ENCODE measurements around the gene PHEX.

The PHEX gene

GRCh38 chrX:22032084-22032483, at the start of gene PHEX:
PHEX (plus strand) TSS chrX:22032325; CDS start chrX:22033006, 681 bp downstream.
- peaks cover 5% of the 10 kb centered on the region for H3K27me3 Mint-ChIP-seq (ENCODE audit: low read depth, poor library complexity)
- H3K27ac Mint-ChIP-seq: peak within 1 kb of the TSS; percentile 38
- H3K36me3 Mint-ChIP-seq (ENCODE audit: low read depth): no peaks in the 10 kb centered on the region
- TF ChIP-seq CTCF (IDR thresholded peaks at IDR 0.05): no peak
- H3K4me3 Mint-ChIP-seq: no peak within 1 kb of the TSS
- peaks cover 15% of the 10 kb centered on the region for H3K9me3 Mint-ChIP-seq
- peaks cover 10% of the 10 kb centered on the region for H3K4me1 Mint-ChIP-seq
- DNase-seq: no peak

- Mint-ChIP-seq H3K9me3 (no peaks in the 10 kb centered on the region), H3K4me1 (no peaks in the 10 kb centered on the region), H3K27me3 (ENCODE audit: low read depth, poor library complexity) (no peaks in the 10 kb centered on the region), H3K27ac (peak overlapping the region; percentile 10), H3K36me3 (ENCODE audit: low read depth) (peaks cover 56% of the 10 kb centered on the region), H3K4me3 (no peak overlapping the region)
- peak; percentile 74 for DNase-seq
- peak; percentile 95 for TF ChIP-seq CTCF (IDR thresholded peaks at IDR 0.05)
These were observed 46.8 kb upstream of the PHEX start for GRCh38 chrX:21985332-21985777.

- no peaks in the 10 kb centered on the region for H3K4me1 Mint-ChIP-seq
- TF ChIP-seq CTCF (IDR thresholded peaks at IDR 0.05): no peak
- H3K36me3 Mint-ChIP-seq (ENCODE audit: low read depth): peaks cover 57% of the 10 kb centered on the region
- H3K27me3 Mint-ChIP-seq (ENCODE audit: low read depth, poor library complexity): no peaks in the 10 kb centered on the region
- no peak overlapping the region for H3K27ac Mint-ChIP-seq
- no peak for DNase-seq
- no peaks in the 10 kb centered on the region for H3K9me3 Mint-ChIP-seq
- no peak overlapping the region for H3K4me3 Mint-ChIP-seq
These were observed 45.5 kb upstream of the PHEX start for GRCh38 chrX:21986596-21986995.

- Mint-ChIP-seq H3K9me3 (no peaks in the 10 kb centered on the region), H3K36me3 (ENCODE audit: low read depth) (peaks cover 78% of the 10 kb centered on the region), H3K4me1 (no peaks in the 10 kb centered on the region), H3K4me3 (no peak overlapping the region), H3K27me3 (ENCODE audit: low read depth, poor library complexity) (no peaks in the 10 kb centered on the region), H3K27ac (no peak overlapping the region)
- no peak for TF ChIP-seq CTCF (IDR thresholded peaks at IDR 0.05)
- DNase-seq: no peak
These were observed 42.7 kb upstream of the PHEX start for GRCh38 chrX:21989384-21989783.

GRCh38 chrX:21990832-21991231, 41.3 kb upstream of the PHEX start:
- H3K27me3 Mint-ChIP-seq (ENCODE audit: low read depth, poor library complexity): no peaks in the 10 kb centered on the region
- DNase-seq: no peak
- H3K4me3 Mint-ChIP-seq: no peak overlapping the region
- TF ChIP-seq CTCF (IDR thresholded peaks at IDR 0.05): no peak
- H3K36me3 Mint-ChIP-seq (ENCODE audit: low read depth): peaks cover 77% of the 10 kb centered on the region
- H3K9me3 Mint-ChIP-seq: no peaks in the 10 kb centered on the region
- H3K27ac Mint-ChIP-seq: no peak overlapping the region
- no peaks in the 10 kb centered on the region for H3K4me1 Mint-ChIP-seq

GRCh38 chrX:21991504-21991903, 40.6 kb upstream of the PHEX start:
- no peak for TF ChIP-seq CTCF (IDR thresholded peaks at IDR 0.05)
- H3K4me3 Mint-ChIP-seq: no peak overlapping the region
- DNase-seq: no peak
- H3K36me3 Mint-ChIP-seq (ENCODE audit: low read depth): peaks cover 77% of the 10 kb centered on the region
- H3K27me3 Mint-ChIP-seq (ENCODE audit: low read depth, poor library complexity): no peaks in the 10 kb centered on the region
- no peaks in the 10 kb centered on the region for H3K4me1 Mint-ChIP-seq
- no peak overlapping the region for H3K27ac Mint-ChIP-seq
- H3K9me3 Mint-ChIP-seq: no peaks in the 10 kb centered on the region

All from nephron progenitor cell (in vitro differentiated cells).